ENCODE data around the gene SH3BP2. TPM values are rescaled to one million over a fixed set of nuclear protein-coding genes. Genes with fewer than 3 reads are reported as not detected.
A peak's percentile ranks its signal among the peaks of the same experiment; 100 is the strongest.

SH3BP2 gene
- polyA plus RNA-seq, 1 experiment: 14.8 TPM

GRCh38 chr4:2817137-2817536, 24.3 kb downstream of the SH3BP2 start:
- Histone ChIP-seq H3K4me3 (ENCODE audit: low read depth, low read length) (no peak overlapping the region), H3K27ac (ENCODE audit: low read depth, low read length) (no peak overlapping the region), H3K9me3 (ENCODE audit: control insufficient read depth, insufficient read depth, low read length) (peaks cover 13% of the 10 kb centered on the region), H3K27me3 (ENCODE audit: control insufficient read depth, insufficient read depth, low read length) (no peaks in the 10 kb centered on the region)
- ChIA-PET POLR2A (interaction anchor here (1.1 kb wide), 1 partner anchor 50 kb away, joined by 3 read pairs; no protein-coding TSS in a partner anchor), CTCF (no interaction called here)
- TF ChIP-seq, protein P1, sequence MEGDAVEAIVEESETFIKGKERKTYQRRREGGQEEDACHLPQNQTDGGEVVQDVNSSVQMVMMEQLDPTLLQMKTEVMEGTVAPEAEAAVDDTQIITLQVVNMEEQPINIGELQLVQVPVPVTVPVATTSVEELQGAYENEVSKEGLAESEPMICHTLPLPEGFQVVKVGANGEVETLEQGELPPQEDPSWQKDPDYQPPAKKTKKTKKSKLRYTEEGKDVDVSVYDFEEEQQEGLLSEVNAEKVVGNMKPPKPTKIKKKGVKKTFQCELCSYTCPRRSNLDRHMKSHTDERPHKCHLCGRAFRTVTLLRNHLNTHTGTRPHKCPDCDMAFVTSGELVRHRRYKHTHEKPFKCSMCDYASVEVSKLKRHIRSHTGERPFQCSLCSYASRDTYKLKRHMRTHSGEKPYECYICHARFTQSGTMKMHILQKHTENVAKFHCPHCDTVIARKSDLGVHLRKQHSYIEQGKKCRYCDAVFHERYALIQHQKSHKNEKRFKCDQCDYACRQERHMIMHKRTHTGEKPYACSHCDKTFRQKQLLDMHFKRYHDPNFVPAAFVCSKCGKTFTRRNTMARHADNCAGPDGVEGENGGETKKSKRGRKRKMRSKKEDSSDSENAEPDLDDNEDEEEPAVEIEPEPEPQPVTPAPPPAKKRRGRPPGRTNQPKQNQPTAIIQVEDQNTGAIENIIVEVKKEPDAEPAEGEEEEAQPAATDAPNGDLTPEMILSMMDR (IDR thresholded peaks at IDR 0.05; ENCODE audit: low read depth, low read length): no peak
- no peak for DNase-seq (ENCODE audit: low read depth, low spot score)

DNA sequence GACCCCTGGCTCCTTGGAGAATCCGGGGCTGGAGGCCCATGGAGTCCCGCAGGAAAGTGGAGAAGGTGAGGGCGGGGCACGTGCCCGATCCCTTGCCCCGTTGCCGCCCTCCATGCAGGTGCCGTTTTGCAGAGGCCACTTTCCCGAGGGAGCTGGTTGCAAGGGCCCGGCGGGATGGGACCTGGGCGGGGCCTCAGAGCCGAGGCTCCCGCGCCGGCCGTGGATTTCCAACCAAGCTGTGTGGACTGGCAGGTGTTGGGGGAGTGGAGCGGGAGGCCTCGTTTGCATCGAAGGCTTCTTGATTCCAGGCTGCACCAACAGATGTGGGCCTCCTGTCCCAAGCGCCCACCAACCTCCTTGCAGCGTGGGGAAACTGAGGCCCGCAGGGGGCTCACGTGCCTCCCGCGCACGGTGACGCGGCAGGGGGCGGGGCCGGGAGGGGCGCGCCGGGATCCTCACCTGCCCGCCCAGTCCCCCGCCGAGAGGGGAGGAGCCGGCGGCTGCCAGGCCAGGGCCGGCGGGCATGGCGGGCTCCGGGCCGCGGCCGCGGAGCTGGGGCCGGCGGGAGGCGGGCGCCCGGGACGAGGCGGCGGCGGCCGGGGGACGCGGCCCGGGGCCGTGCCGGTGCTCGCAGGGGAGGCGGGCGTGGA, 24.9 kb downstream of the SH3BP2 start:
- peak overlapping the region; percentile 66 for H3K4me3 ChIP-seq (ENCODE audit: low read depth, low read length)
- POLR2A ChIA-PET: interaction anchor here (0.8 to 1.8 kb wide), 4 partner anchors 21 to 54 kb away, joined by 3 to 9 read pairs (median 5); no protein-coding TSS in a partner anchor
- peaks cover 13% of the 10 kb centered on the region for H3K9me3 ChIP-seq (ENCODE audit: control insufficient read depth, insufficient read depth, low read length)
- CTCF ChIA-PET: interaction anchor here (1.1 to 1.3 kb wide), 2 partner anchors 54 to 598 kb away, joined by 3 to 4 read pairs; no protein-coding TSS in a partner anchor
- H3K27ac ChIP-seq (ENCODE audit: low read depth, low read length): no peak overlapping the region
- H3K27me3 ChIP-seq (ENCODE audit: control insufficient read depth, insufficient read depth, low read length): no peaks in the 10 kb centered on the region
- no peak for DNase-seq (ENCODE audit: low read depth, low spot score)
- TF ChIP-seq, protein P1 (IDR thresholded peaks at IDR 0.05; ENCODE audit: low read depth, low read length): no peak

DNA sequence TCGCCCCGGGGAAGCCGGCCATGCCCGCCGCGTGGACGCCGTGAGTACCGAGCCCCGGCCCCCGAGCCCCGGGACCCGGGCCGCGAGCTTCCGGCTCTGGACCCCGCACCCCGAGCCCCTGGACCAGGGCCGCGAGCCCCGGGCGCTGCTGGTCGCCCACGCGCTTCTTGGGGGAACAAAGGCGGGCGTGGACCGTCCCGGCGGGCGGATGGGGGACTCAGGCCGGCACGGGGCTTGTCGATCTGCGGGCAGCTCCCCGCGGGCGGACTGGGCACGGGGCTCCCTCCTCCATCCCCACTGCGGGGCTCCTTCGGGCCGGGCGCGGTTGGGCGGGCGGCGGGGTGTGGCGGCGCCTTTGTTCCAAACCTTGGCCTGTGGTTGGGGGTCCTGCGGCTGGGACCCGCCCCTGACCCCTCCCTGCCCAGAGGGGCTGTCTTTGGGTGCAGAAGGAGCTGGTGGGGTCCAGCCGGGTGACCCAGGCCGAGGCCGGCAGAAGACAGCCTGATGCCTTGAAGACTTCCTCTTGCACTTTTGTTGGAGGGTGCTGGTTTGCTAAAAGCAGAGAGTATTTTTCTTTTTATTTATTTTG, 25.6 kb downstream of the SH3BP2 start:
- no peak for DNase-seq (ENCODE audit: low read depth, low spot score)
- TF ChIP-seq, protein P1 (IDR thresholded peaks at IDR 0.05; ENCODE audit: low read depth, low read length): no peak
- ChIA-PET POLR2A (interaction anchor here (0.5 to 1.8 kb wide), 5 partner anchors 20 to 55 kb away, joined by 3 to 9 read pairs (median 4); no protein-coding TSS in a partner anchor), CTCF (interaction anchor here (1.1 to 1.3 kb wide), 3 partner anchors 10 to 598 kb away, joined by 3 to 4 read pairs (median 3); no protein-coding TSS in a partner anchor)
- no peak overlapping the region for H3K27ac ChIP-seq (ENCODE audit: low read depth, low read length)
- no peaks in the 10 kb centered on the region for H3K27me3 ChIP-seq (ENCODE audit: control insufficient read depth, insufficient read depth, low read length)
- peaks cover 13% of the 10 kb centered on the region for H3K9me3 ChIP-seq (ENCODE audit: control insufficient read depth, insufficient read depth, low read length)
- peak overlapping the region; percentile 66 for H3K4me3 ChIP-seq (ENCODE audit: low read depth, low read length)

GRCh38 chr4:2819244-2820215, 26.6 kb downstream of the SH3BP2 start:
- peaks cover 13% of the 10 kb centered on the region for H3K9me3 ChIP-seq (ENCODE audit: control insufficient read depth, insufficient read depth, low read length)
- no peak for DNase-seq (ENCODE audit: low read depth, low spot score)
- H3K4me3 ChIP-seq (ENCODE audit: low read depth, low read length): peak overlapping the region; percentile 66
- POLR2A ChIA-PET: interaction anchor here (0.5 to 1.8 kb wide), 2 partner anchors 22 to 56 kb away, joined by 3 to 9 read pairs; no protein-coding TSS in a partner anchor
- H3K27ac ChIP-seq (ENCODE audit: low read depth, low read length): no peak overlapping the region
- CTCF ChIA-PET: interaction anchor here (0.6 to 1.1 kb wide), 3 partner anchors 9 to 600 kb away, joined by 3 read pairs; no protein-coding TSS in a partner anchor
- no peaks in the 10 kb centered on the region for H3K27me3 ChIP-seq (ENCODE audit: control insufficient read depth, insufficient read depth, low read length)
- TF ChIP-seq, protein P1 (IDR thresholded peaks at IDR 0.05; ENCODE audit: low read depth, low read length): no peak
